Subcutaneous abdominal adipose tissue (tissue), 5 donors: Measurements from ENCODE around the gene KCNG3.

Source experiments
- H3K27ac ChIP-seq: one replicate; pipeline ENCODE4 v1.7.0; 2013; ENCODE audit warnings: low read depth, mild to moderate bottlenecking, inconsistent platforms, low read length, moderate library complexity
- H3K27me3 ChIP-seq, 5 donors: one replicate each; pipeline ENCODE4 v1.7.0; 2013; ENCODE audit warnings: low read length in 5 of 5, inconsistent platforms in 1 of 5; ENCODE audit not compliant: control insufficient read depth in 5 of 5, insufficient read depth in 4 of 5
- H3K36me3 ChIP-seq, 5 donors: one replicate each; pipeline ENCODE4 v1.7.0; 2013; ENCODE audit warnings: low read length in 5 of 5; ENCODE audit not compliant: control insufficient read depth in 5 of 5, insufficient read depth in 5 of 5
- H3K4me1 ChIP-seq, 5 donors: one replicate each; pipeline ENCODE4 v1.7.0; 2013; ENCODE audit warnings: low read length in 5 of 5, mild to moderate bottlenecking in 3 of 5, moderate library complexity in 1 of 5; ENCODE audit not compliant: control insufficient read depth in 5 of 5, insufficient read depth in 5 of 5
- H3K4me3 ChIP-seq, 5 donors: one replicate each; pipeline ENCODE4 v1.7.0; 2013; ENCODE audit warnings: low read length in 5 of 5, low read depth in 1 of 5
- H3K9ac ChIP-seq, 5 donors: one replicate each; pipeline ENCODE4 v1.7.0; 2013; ENCODE audit warnings: low read length in 5 of 5, mild to moderate bottlenecking in 4 of 5, moderate library complexity in 3 of 5
- H3K9me3 ChIP-seq, 5 donors: one replicate each; pipeline ENCODE4 v1.7.0; 2013; ENCODE audit warnings: low read length in 5 of 5; ENCODE audit not compliant: control insufficient read depth in 5 of 5
- donor health status: healthy.
- donor health status: healthy.
- donor health status: healthy.
- donor health status: healthy.
- donor health status: healthy.

KCNG3 gene

GRCh38 chr2:42488297-42488696 lies 5.5 kb downstream of the KCNG3 start:
- Histone ChIP-seq H3K27ac (no peak overlapping the region), H3K4me1 (peaks cover 0 to 5% (median 2%) of the 10 kb centered on the region in 5 donors), H3K9me3 (no peaks in the 10 kb centered on the region), H3K27me3 (peaks cover 6 to 12% (median 11%) of the 10 kb centered on the region in 5 donors), H3K36me3 (no peaks in the 10 kb centered on the region), H3K9ac (no peak overlapping the region), H3K4me3 (no peak overlapping the region)

DNA sequence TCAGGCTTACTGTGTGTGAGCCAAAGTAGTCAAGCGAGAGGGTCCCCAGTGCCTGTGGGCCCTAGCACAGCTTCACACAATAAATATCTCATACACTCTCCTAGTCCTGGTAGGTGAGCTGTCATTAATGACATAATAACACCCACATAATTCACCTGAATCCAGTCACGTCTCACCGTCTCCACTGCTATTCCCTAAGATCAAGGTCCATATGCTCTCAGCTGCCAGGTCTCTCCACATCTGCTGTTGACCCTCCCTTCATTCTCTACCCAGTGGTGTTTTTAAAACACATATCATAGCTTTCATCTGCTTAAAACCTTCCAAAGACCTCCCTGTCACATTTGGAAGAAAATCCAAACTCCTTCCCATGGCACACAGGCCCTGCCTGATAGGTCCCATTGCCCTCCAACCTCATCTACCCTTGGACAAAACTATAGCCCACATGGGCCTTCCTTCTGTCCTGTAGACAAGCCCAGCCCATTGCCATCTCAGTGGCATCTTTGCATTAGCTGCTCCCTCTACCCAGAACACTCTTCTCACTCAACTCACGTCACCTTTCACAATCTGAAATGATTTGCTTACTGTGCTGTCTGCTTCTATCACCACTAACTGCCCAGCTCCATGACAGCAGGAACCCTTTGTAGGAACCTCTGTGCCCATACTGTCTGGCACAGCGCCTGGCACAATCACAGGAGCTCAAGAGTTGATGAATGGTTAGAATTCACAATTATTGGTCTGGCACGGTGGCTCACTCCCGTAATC lies 7.5 kb downstream of the KCNG3 start:
- Histone ChIP-seq H3K4me3 (no peak overlapping the region), H3K27me3 (no peaks in the 10 kb centered on the region), H3K9me3 (no peaks in the 10 kb centered on the region), H3K9ac (no peak overlapping the region), H3K4me1 (no peaks in the 10 kb centered on the region), H3K27ac (no peak overlapping the region), H3K36me3 (no peaks in the 10 kb centered on the region)

DNA sequence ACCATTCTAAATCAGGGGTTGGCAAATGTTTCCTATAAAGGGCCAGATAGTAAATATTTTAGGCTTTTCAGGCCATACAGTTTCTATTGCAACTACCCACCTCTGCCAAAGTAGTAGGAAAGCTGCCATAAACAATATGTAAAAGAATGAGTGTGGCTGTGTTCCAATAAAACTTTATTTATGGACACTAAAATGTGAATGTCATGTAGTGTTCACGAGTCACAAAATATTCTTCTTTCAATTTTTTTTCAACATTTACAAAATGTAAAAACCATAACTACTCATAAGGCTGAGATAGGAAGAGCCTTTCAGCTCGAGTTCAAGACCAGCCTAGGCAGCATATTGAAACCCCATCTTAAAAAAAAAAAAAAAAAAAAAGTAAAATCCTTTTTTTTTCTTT lies 13.4 kb downstream of the KCNG3 start:
- Histone ChIP-seq H3K27me3 (no peaks in the 10 kb centered on the region), H3K4me1 (no peaks in the 10 kb centered on the region), H3K9me3 (no peaks in the 10 kb centered on the region), H3K27ac (no peak overlapping the region), H3K4me3 (no peak overlapping the region), H3K36me3 (no peaks in the 10 kb centered on the region), H3K9ac (no peak overlapping the region)

DNA sequence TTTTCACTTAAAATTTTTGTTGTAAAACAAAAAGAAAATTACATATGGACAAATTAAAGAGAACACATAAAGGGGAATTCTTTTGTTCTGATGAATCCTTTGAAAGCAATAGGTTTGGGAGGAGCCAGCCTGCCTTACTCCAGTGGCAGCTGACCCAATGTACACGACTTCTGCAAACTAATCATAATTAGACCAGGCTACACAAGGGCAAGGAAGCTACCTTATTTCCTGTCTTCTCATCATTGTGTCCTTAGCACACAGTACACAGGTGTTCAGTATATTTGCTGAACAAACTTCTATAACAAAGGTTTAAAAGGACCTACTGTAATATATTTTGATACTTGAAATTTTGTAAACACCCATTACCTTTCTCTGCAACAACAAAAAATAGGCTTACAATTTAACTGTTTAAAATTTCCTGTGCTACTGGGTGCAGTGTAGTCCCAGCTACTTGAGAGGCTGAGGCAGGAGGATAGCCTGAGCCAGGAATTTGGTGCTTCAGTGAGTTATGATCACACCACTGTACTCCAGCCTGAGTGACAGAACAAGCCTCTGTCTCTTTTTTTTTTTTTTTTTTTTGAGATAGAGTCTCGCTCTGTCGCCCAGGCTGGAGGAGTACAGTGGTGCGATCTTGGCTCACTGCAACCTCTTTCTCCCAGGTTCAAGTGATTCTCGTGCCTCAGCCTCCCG lies 18.9 kb downstream of the KCNG3 start:
- H3K36me3 ChIP-seq: no peaks in the 10 kb centered on the region
- H3K4me1 ChIP-seq: no peaks in the 10 kb centered on the region
- H3K9ac ChIP-seq: no peak overlapping the region
- H3K4me3 ChIP-seq: no peak overlapping the region
- H3K27ac ChIP-seq: no peak overlapping the region
- no peaks in the 10 kb centered on the region for H3K27me3 ChIP-seq
- H3K9me3 ChIP-seq: no peaks in the 10 kb centered on the region

GRCh38 chr2:42470706-42471105 lies 23.1 kb downstream of the KCNG3 start:
- Histone ChIP-seq H3K9ac (no peak overlapping the region), H3K4me3 (no peak overlapping the region), H3K27ac (no peak overlapping the region), H3K4me1 (no peaks in the 10 kb centered on the region), H3K9me3 (peaks cover 0 to 4% (median 0%) of the 10 kb centered on the region in 5 donors), H3K36me3 (no peaks in the 10 kb centered on the region), H3K27me3 (no peaks in the 10 kb centered on the region)

GRCh38 chr2:42464631-42465030 lies 29.2 kb downstream of the KCNG3 start:
- H3K4me3 ChIP-seq: no peak overlapping the region
- H3K36me3 ChIP-seq: no peaks in the 10 kb centered on the region
- no peaks in the 10 kb centered on the region for H3K4me1 ChIP-seq
- peaks cover 0 to 4% (median 0%) of the 10 kb centered on the region in 5 donors for H3K9me3 ChIP-seq
- H3K27me3 ChIP-seq: no peaks in the 10 kb centered on the region
- no peak overlapping the region for H3K9ac ChIP-seq
- no peak overlapping the region for H3K27ac ChIP-seq

- H3K9me3 ChIP-seq: peaks cover 0 to 3% (median 0%) of the 10 kb centered on the region in 5 donors
- H3K4me1 ChIP-seq: no peaks in the 10 kb centered on the region
- no peaks in the 10 kb centered on the region for H3K27me3 ChIP-seq
- H3K4me3 ChIP-seq: no peak overlapping the region
- no peak overlapping the region for H3K27ac ChIP-seq
- H3K36me3 ChIP-seq: no peaks in the 10 kb centered on the region
- H3K9ac ChIP-seq: no peak overlapping the region
These were observed 30.2 kb downstream of the KCNG3 start for GRCh38 chr2:42463570-42463969.

DNA sequence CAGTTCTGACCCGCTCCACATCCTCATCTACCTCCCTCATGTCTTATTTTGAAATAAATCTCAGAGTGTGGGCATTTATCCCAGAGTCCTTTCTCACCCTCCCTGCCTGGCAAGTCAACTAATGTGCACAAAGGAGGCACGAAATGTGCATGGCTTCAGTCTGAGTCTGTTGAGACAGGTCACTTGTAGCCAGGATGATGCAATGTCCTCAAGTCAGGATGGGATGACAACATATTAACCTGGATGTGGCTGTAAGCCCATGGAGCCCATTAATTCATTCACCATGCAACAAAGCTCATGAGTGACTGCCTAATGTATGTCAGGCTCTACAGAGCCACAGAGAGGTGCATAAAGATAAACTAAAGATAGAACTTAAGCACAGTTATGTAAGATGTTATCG lies 34.5 kb downstream of the KCNG3 start:
- H3K4me1 ChIP-seq: no peaks in the 10 kb centered on the region
- H3K27me3 ChIP-seq: no peaks in the 10 kb centered on the region
- H3K27ac ChIP-seq: no peak overlapping the region
- H3K9ac ChIP-seq: no peak overlapping the region
- no peaks in the 10 kb centered on the region for H3K36me3 ChIP-seq
- no peak overlapping the region for H3K4me3 ChIP-seq
- no peaks in the 10 kb centered on the region for H3K9me3 ChIP-seq

DNA sequence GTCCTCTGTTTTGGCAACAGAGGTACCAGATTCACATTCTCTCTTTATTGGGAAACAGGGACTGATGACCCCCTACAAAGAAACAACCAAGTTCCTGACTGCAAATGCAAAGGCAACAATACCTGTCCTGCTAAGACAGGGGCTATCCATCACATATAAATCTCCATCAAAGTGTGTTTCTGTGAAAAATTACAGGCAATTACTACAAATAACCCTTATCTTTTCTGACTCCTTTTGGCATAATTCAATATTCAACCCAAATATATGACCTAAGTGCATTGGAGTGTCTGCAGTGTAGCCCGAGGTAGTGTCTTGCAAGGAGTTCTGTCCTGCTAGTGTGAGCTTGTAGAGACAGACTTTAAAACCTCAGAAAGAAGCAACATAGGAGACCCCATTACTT lies 35.4 kb downstream of the KCNG3 start:
- Histone ChIP-seq H3K9me3 (no peaks in the 10 kb centered on the region), H3K9ac (no peak overlapping the region), H3K36me3 (no peaks in the 10 kb centered on the region), H3K27me3 (no peaks in the 10 kb centered on the region), H3K4me3 (no peak overlapping the region), H3K4me1 (no peaks in the 10 kb centered on the region), H3K27ac (no peak overlapping the region)

DNA sequence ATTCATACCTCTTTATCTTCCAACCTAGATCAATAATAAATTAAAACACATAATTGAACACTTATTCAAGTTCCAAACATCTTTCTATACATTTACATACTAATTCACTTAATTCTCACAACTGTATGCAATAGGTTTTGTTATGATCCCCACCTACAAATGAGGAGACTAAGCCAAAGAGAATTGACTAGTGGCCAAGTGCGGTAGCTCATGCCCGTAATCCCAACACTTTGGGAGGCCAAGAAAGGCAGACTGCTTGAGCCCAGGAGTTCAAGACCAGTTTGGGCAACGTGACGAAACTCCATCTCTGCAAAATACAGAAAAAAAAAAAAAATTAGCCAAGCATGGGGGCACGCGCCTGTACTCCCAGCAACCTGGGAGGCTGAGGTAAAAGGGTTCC lies 36.8 kb downstream of the KCNG3 start:
- no peak overlapping the region for H3K27ac ChIP-seq
- no peaks in the 10 kb centered on the region for H3K9me3 ChIP-seq
- no peak overlapping the region for H3K4me3 ChIP-seq
- H3K4me1 ChIP-seq: no peaks in the 10 kb centered on the region
- no peaks in the 10 kb centered on the region for H3K36me3 ChIP-seq
- H3K27me3 ChIP-seq: no peaks in the 10 kb centered on the region
- no peak overlapping the region for H3K9ac ChIP-seq
